Activated CD4-positive, alpha-beta memory T cell treated with anti-CD3 and anti-CD28 coated beads for 36 hours (primary cell): ENCODE data around the gene KLF2. TPM values are rescaled to one million over a fixed set of nuclear protein-coding genes. Genes with fewer than 3 reads are reported as not detected.
"Not testable (repeated sequence)": the region's sequence is repeated elsewhere in the genome, so short reads cannot be mapped to it uniquely, and the experiment has no call there.

Experiments used
- CTCF ChIA-PET: fragments of 350-600 bp; sonication (Branson Sonifier 250); formaldehyde crosslinking; loops from one replicate; lab custom pipeline; 2021; ENCODE audit warnings: antibody characterized with exemption, inconsistent platforms; lab: Charles Lee
- POLR2A ChIA-PET: fragments of 350-600 bp; sonication (Branson Sonifier 250); formaldehyde crosslinking; loops from one replicate; lab custom pipeline; 2021; ENCODE audit warnings: antibody characterized with exemption; lab: Charles Lee
- DNase-seq: peaks from one replicate; pipeline ENCODE4 v3.0.0-alpha.2; 2020
- H3K27ac Mint-ChIP-seq: one replicate; pipeline ENCODE4 v1.8.0; 2021; ENCODE audit warnings: mixed read lengths
- H3K27me3 Mint-ChIP-seq: one replicate; pipeline ENCODE4 v1.8.0; 2021; ENCODE audit warnings: mixed read lengths
- H3K36me3 Mint-ChIP-seq: one replicate; pipeline ENCODE4 v1.8.0; 2021; ENCODE audit warnings: mixed read lengths
- H3K4me1 Mint-ChIP-seq: one replicate; pipeline ENCODE4 v1.8.0; 2021; ENCODE audit warnings: low read depth, mixed read lengths
- H3K4me3 Mint-ChIP-seq: one replicate; pipeline ENCODE4 v1.8.0; 2021; ENCODE audit warnings: mild to moderate bottlenecking, mixed read lengths
- H3K9me3 Mint-ChIP-seq: one replicate; pipeline ENCODE4 v1.8.0; 2021; ENCODE audit warnings: mixed read lengths
- intact Hi-C: fragments of 100-400 bp; cut with micrococcal nuclease; formaldehyde crosslinking; loops from one replicate; pipeline ENCODE4 v1.15.1; 2023
- total RNA-seq, 2 experiments: library from RNA; stranded (reverse); gene quantifications; one replicate each; pipeline ENCODE4 v1.2.3, GENCODE V29; 2021

The KLF2 gene
- total RNA-seq, 2 experiments from 2014 or later = 1.7 TPM

DNA sequence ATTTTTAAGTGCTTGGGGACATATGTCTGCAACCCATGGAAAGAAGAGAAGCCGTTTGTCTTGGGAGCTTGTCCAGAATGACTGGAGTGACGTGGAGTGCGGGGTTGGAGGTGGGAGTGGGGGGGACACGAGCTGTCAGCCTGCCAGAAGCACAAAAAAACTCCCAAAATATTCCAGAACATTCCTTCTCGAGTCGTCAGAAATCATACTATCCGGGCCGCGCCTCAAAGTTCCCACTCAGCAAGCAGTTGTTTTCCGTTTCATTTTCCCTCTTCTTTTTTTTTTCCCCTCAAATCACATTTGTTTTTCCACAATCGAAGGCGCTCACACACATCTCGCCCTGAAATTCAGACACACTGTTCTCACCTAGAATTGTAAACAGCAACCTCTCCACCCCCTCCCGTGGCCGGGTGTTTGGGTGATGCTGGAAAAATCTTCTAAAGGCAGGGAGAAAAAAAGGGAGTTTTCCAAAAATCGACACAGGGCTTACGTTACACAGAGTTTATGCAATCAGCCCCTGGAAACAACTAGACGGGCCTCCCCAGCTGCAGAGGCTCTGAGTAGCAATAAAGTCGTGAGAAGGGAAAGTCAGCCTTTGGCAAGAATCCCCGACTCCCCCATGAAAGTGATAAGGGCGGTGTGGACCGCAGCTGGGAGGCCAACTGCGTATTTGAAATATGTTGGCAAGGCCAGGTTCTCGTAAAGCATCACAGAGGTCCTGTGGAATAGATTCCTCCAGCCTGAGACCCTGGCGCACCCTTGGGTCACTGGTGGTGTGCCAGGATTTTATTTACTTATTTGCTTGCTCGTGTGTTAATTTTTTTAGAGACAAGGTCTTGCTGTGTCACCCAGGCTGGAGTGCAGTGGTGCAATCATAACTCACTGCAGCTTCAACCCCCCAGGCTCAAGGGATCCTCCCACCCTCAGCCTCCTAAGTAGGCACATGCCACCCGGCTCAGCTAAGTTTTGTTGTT lies 31.2 kb upstream of the KLF2 start:
- H3K27me3 Mint-ChIP-seq = peaks cover 1% of the 10 kb centered on the region
- ChIA-PET CTCF (interaction anchor here (1.4 to 1.9 kb wide), 2 partner anchors 26 to 46 kb away, joined by 3 to 6 read pairs; no protein-coding TSS in a partner anchor), POLR2A (no interaction called here)
- H3K4me1 Mint-ChIP-seq = peaks cover 3% of the 10 kb centered on the region
- no peaks in the 10 kb centered on the region for H3K36me3 Mint-ChIP-seq
- no peak overlapping the region for H3K4me3 Mint-ChIP-seq
- H3K27ac Mint-ChIP-seq = no peak overlapping the region
- no peak for DNase-seq
- intact Hi-C loops = no loop called here
- H3K9me3 Mint-ChIP-seq = peaks cover 2% of the 10 kb centered on the region

DNA sequence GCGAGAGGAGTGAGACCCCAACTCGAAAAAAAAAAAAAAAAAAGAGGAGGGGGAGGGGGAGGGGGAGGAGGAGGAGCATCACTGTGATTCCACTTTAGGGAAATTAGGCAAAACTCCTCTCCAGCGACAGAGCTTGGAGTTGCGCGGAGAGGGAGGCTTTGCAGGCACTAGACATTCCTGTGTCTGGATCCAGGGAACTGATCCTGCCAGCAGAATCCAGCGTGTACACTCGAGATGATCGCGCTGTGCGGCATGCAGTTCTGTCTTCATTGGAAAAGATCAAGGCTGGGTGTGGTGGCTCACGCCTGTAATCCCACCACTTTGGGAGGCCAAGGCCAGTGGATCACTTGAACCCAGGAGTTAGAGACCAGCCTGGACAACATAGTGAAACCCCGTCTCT lies 29.6 kb upstream of the KLF2 start:
- no peak for DNase-seq
- peaks cover 1% of the 10 kb centered on the region for H3K27me3 Mint-ChIP-seq
- H3K36me3 Mint-ChIP-seq = no peaks in the 10 kb centered on the region
- H3K27ac Mint-ChIP-seq = no peak overlapping the region
- no peak overlapping the region for H3K4me3 Mint-ChIP-seq
- H3K9me3 Mint-ChIP-seq = no peaks in the 10 kb centered on the region
- CTCF ChIA-PET = no interaction called here
- POLR2A ChIA-PET = no interaction called here
- intact Hi-C loops = no loop called here
- H3K4me1 Mint-ChIP-seq = no peaks in the 10 kb centered on the region

DNA sequence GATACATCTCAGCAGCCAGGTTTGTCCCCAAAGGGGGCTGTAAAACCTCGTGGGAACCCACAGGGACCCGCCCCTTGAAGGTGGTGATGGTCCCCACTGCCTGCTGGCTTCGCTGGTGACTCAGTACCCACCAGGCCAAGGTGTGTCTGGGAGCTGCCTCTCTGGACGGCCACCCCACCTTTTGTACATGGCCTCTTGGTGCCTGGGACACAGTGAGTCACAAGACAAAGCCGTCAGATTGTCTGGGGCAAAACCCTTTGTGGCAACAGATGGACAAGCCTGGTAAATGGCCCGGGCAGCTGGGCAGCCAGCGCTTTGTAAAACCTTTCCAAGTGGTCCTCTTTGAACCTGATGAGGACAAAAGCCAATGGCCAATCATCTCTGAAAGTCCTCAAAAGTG lies 27.9 kb upstream of the KLF2 start:
- H3K36me3 Mint-ChIP-seq = no peaks in the 10 kb centered on the region
- CTCF ChIA-PET = no interaction called here
- no peak overlapping the region for H3K4me3 Mint-ChIP-seq
- H3K27ac Mint-ChIP-seq = no peak overlapping the region
- intact Hi-C loops = no loop called here
- no peaks in the 10 kb centered on the region for H3K4me1 Mint-ChIP-seq
- H3K9me3 Mint-ChIP-seq = no peaks in the 10 kb centered on the region
- no peak for DNase-seq
- peaks cover 1% of the 10 kb centered on the region for H3K27me3 Mint-ChIP-seq
- POLR2A ChIA-PET = no interaction called here

DNA sequence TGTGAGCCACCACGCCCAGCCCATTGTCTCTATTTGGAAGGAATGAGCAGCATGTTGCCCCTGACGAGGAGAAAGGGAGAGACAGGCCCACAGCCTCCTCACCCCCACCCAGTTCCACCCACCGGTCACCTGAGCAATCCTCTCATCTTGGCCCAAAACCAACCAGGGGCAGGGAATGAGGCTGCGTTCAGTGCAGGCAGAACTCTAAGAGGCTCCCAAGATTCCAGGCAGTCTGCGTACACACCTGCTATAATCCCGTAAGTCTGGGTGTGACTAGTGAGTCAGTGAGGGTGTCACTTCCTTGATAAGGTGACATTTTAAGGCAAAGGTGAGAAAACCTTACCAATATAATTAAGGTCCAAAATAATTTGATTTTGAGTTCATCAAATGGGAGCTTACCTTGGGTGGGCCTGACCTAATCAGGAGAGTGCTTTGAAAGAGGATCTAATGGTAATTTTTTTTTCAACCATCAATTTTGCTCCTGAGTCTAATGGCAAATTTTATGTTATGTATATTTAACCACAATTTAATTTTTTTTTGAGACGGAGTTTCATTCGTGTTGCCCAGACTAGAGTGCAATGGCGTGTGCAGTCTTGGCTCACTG lies 26.9 kb upstream of the KLF2 start:
- DNase-seq = no peak
- Mint-ChIP-seq H3K9me3 (no peaks in the 10 kb centered on the region), H3K4me3 (no peak overlapping the region), H3K27me3 (peaks cover 1% of the 10 kb centered on the region), H3K36me3 (no peaks in the 10 kb centered on the region), H3K4me1 (no peaks in the 10 kb centered on the region), H3K27ac (no peak overlapping the region)
- POLR2A ChIA-PET = no interaction called here
- CTCF ChIA-PET = no interaction called here
- intact Hi-C loops = no loop called here

DNA sequence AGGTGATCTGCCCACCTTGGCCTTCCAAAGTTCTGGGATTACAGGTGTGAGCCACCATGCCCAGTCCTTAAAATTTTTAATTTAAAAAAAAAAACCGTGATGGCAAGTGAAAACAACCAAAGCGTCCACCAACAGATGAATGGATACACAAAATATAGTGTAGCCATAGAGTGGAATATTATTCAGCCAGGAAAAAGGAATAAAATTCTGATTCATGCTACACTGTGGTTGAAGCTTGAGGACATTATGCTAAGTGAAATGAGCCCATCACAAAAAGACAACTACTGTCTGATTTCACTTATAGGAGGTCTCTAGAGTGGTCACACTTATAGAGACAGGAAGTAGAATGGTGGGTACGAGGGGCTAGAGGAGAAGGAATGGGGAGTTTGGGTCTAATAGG lies 26.3 kb upstream of the KLF2 start:
- Mint-ChIP-seq H3K9me3 (no peaks in the 10 kb centered on the region), H3K27me3 (peaks cover 1% of the 10 kb centered on the region), H3K4me1 (no peaks in the 10 kb centered on the region), H3K4me3 (no peak overlapping the region), H3K36me3 (no peaks in the 10 kb centered on the region), H3K27ac (no peak overlapping the region)
- ChIA-PET POLR2A (no interaction called here), CTCF (no interaction called here)
- DNase-seq = no peak
- intact Hi-C loops = no loop called here

DNA sequence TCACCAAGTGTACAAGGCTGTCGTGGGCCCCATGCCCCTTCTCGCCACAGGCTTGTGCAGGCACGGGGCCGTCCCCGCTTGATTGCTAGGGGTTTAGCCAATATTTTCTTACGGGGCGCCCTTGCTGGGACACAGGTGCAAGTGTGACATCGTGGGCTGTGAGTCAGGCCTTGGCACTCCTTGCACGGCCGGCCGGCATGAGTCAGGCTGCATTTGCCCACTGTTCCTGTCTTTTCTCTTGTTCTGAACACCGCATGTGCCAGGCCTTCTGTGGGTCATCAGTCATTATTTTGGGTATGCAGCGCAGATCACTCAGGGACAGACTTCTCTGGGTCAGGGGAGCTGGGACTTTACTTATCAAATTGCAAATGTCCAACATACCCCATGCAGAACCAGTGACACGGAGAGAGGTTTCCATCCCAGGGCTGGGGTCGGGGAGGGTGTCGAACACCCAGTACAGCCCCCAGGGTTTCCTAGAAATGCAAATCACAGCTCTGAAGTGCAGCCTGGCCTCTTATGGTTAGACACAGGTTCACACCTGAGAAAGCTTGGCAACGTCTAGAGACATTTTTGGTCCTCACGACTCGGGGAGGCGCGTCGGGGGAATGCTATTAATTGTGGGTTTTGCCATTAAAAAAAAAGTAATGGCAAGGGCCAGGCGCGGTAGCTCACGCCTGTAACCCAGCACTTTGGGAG lies 22.5 kb upstream of the KLF2 start:
- H3K4me3 Mint-ChIP-seq = no peak overlapping the region
- no peak for DNase-seq
- H3K4me1 Mint-ChIP-seq = no peaks in the 10 kb centered on the region
- ChIA-PET CTCF (no interaction called here), POLR2A (no interaction called here)
- no peaks in the 10 kb centered on the region for H3K27me3 Mint-ChIP-seq
- no peaks in the 10 kb centered on the region for H3K36me3 Mint-ChIP-seq
- H3K9me3 Mint-ChIP-seq = no peaks in the 10 kb centered on the region
- intact Hi-C loops = no loop called here
- no peak overlapping the region for H3K27ac Mint-ChIP-seq

DNA sequence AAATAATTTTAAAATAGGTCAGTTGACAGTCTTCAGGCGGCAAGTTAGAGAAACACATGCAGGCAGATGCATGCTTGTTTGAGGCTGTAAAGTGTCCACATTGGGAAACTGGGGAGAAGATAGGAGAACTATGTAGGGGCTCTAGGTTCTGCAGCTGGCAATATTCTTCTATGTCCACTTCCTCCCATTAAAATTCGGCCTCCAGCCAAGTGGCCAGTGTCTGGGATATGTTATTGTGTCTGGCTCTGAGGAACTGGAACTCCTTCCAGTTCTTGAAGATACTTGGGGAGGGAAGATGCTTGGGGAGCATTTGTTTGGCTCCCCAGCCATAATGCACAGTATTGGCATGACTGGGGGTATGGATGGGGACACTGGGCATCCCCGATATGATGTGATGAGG lies 20.9 kb upstream of the KLF2 start:
- intact Hi-C loops = no loop called here
- H3K36me3 Mint-ChIP-seq = no peaks in the 10 kb centered on the region

DNA sequence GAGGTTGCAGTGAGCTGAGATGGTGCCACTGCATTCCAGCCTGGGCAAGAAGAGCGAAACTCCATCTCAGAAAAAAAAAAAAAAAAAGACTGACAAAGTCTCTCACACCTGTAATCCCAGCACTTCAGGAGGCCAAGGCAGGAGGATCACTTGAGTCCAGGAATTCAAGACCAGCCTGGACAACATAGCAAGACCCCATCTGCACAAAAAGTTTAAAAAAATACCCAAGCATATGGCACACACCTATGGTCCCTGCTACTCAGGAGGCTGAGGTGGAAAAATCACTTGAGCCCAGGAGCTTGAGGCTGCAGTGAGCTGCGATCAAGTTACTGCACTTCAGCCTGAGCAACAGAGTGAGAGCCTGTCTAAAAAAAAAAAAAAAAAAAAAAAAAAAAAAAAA lies 20.1 kb upstream of the KLF2 start:
- H3K9me3 Mint-ChIP-seq, H3K27ac Mint-ChIP-seq, H3K36me3 Mint-ChIP-seq, intact Hi-C loops, H3K4me3 Mint-ChIP-seq, H3K27me3 Mint-ChIP-seq, CTCF ChIA-PET, H3K4me1 Mint-ChIP-seq, DNase-seq, POLR2A ChIA-PET: not testable (repeated sequence)

More for the DNA sequence above, 20.9 kb upstream of the KLF2 start:
- Mint-ChIP-seq H3K9me3 (no peaks in the 10 kb centered on the region), H3K27me3 (no peaks in the 10 kb centered on the region), H3K4me1 (no peaks in the 10 kb centered on the region), H3K4me3 (no peak overlapping the region), H3K27ac (no peak overlapping the region)
- CTCF ChIA-PET = no interaction called here
- no peak for DNase-seq
- POLR2A ChIA-PET = no interaction called here

DNA sequence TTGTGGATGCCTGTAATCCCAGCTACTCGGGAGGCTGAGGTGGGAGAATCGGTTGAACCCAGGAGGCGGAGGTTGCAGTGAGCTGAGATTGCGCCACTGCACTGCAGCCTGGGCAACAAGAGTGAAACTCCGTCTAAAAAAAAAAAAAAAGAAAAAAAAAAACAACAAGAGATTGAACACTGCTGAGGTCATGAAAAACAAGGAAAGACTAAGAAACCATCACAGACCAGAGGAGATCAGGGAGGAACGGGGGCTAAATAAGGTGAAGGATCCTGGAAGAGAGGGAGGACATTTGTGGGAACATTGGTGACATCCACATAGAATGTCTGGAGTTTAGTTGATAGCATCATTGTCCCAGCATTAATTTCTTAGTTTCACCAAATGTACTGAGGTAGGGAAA lies 19.6 kb upstream of the KLF2 start:
- H3K4me3 Mint-ChIP-seq, H3K27me3 Mint-ChIP-seq, CTCF ChIA-PET, H3K4me1 Mint-ChIP-seq, intact Hi-C loops, POLR2A ChIA-PET, H3K9me3 Mint-ChIP-seq, H3K27ac Mint-ChIP-seq, DNase-seq, H3K36me3 Mint-ChIP-seq: not testable (repeated sequence)

DNA sequence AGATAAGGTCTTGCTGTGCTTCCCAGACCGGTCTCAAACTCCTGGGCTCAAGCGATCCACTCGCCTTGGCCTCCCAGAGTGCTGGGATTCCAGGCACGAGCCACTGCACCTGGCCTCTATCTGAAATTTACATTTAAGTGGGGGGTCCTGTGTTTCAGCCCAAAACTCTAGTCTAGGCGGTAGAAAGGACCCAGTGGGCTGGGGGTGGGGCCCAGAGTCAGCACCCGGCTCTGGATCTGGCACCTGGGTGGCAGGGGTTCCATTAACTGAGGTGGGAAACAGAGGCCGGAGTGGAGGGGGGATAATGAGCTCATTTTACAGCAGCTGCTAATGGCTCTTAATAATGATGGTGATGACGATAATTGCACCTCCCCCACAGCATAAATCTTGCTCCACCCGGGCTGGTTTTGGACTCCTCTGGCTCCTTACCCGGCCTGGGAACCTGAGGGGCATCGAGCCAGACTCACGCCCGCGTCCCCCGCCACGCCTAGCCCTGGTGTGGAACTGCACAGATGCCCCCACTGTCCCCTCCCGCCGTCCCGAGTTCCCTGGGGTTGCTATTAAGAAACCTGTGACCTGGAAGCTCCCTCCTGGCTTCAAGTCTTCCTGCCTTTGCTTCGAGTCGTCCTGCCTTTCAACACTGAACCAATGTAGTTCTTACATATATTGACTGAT lies 17.8 kb upstream of the KLF2 start:
- no peak for DNase-seq
- no peak overlapping the region for H3K4me3 Mint-ChIP-seq
- H3K27me3 Mint-ChIP-seq = no peaks in the 10 kb centered on the region
- no peak overlapping the region for H3K27ac Mint-ChIP-seq
- H3K4me1 Mint-ChIP-seq = no peaks in the 10 kb centered on the region
- no peaks in the 10 kb centered on the region for H3K9me3 Mint-ChIP-seq
- CTCF ChIA-PET = interaction anchor here (1.0 kb wide), 1 partner anchor 76 kb away, joined by 5 read pairs; no protein-coding TSS in a partner anchor
- H3K36me3 Mint-ChIP-seq = no peaks in the 10 kb centered on the region
- POLR2A ChIA-PET = no interaction called here
- intact Hi-C loops = no loop called here

DNA sequence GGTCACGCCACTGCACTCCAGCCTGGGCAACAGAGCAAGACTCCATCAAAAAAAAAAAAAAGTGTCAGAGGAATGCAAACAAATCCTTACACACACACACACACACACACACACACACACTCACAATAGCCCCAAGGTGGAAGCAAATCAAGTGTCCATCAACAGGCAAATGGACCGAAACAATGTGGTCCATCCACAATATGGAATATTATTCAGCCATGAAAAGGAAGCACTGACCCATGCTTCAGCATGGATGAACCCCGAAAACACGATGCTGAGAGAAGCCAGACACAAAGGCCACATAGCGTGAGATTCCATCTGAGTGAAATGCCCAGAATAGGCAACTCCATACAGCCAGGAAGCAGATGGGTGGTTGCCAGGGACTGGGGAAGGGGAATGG lies 16.5 kb upstream of the KLF2 start:
- ChIA-PET CTCF (no interaction called here), POLR2A (no interaction called here)
- H3K36me3 Mint-ChIP-seq = no peaks in the 10 kb centered on the region
- H3K27me3 Mint-ChIP-seq = no peaks in the 10 kb centered on the region
- no peak overlapping the region for H3K4me3 Mint-ChIP-seq
- intact Hi-C loops = no loop called here
- no peaks in the 10 kb centered on the region for H3K4me1 Mint-ChIP-seq
- H3K9me3 Mint-ChIP-seq = no peaks in the 10 kb centered on the region
- no peak for DNase-seq
- H3K27ac Mint-ChIP-seq = no peak overlapping the region

DNA sequence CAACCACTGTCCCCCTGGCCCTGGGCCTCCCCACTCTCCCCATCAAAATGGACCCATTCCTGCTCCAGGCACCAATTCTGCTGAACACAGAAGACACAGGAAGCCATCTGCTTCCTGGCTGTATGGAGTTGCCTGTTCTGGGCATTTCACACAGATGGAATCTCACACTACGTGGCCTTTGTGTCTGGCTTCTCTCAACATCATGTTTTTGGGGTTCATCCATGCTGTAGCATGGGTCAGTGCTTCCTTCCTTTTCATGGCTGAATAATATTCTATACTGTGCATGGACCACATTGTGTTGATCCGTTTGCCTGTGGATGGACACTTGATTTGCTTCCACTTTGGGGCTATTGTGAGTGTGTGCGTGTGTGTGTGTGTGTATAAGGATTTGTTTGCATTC lies 15.0 kb upstream of the KLF2 start:
- CTCF ChIA-PET = no interaction called here
- DNase-seq = no peak
- intact Hi-C loops = no loop called here
- no peak overlapping the region for H3K4me3 Mint-ChIP-seq
- no peaks in the 10 kb centered on the region for H3K9me3 Mint-ChIP-seq
- POLR2A ChIA-PET = no interaction called here
- H3K27me3 Mint-ChIP-seq = no peaks in the 10 kb centered on the region
- no peaks in the 10 kb centered on the region for H3K4me1 Mint-ChIP-seq
- H3K36me3 Mint-ChIP-seq = no peaks in the 10 kb centered on the region
- H3K27ac Mint-ChIP-seq = no peak overlapping the region
